LNCaP clone FGC (cell line): ENCODE measurements around the gene BCAT1.
"Not testable (repeated sequence)": the region's sequence is repeated elsewhere in the genome, so short reads cannot be mapped to it uniquely, and the experiment has no call there.

Experiments
- DNase-seq: peaks from one replicate; pipeline ENCODE4 v3.0.0-alpha.2; 2011; ENCODE audit warnings: low read depth
- H3K4me3 ChIP-seq: 2 replicates; pipeline ENCODE4 v1.5.1; 2011; ENCODE audit warnings: mild to moderate bottlenecking, low read depth, low read length, control low read depth
- CTCF ChIP-seq: IDR thresholded peaks from 2 replicates; pipeline ENCODE4 v1.5.1; 2012; ENCODE audit warnings: mild to moderate bottlenecking; ENCODE audit not compliant: control insufficient read depth, insufficient read depth; ENCODE audit errors: extremely low read depth

The BCAT1 gene

GRCh38 chr12:24938341-24938740, 10.6 kb downstream of the BCAT1 start:
- H3K4me3 ChIP-seq, result no peak overlapping the region
- TF ChIP-seq CTCF, result no peak
- DNase-seq, result no peak

- no peak overlapping the region for H3K4me3 ChIP-seq
- TF ChIP-seq CTCF, result no peak
- DNase-seq, result no peak
Observed at GRCh38 chr12:24937553-24938244, 11.2 kb downstream of the BCAT1 start.

GRCh38 chr12:24933694-24934407, 15.1 kb downstream of the BCAT1 start:
- DNase-seq, result no peak
- no peak for TF ChIP-seq CTCF
- no peak overlapping the region for H3K4me3 ChIP-seq

GRCh38 chr12:24931666-24932405, 17.1 kb downstream of the BCAT1 start:
- no peak for TF ChIP-seq CTCF
- no peak overlapping the region for H3K4me3 ChIP-seq
- no peak for DNase-seq

- H3K4me3 ChIP-seq, result no peak overlapping the region
- no peak for DNase-seq
- TF ChIP-seq CTCF, result no peak
Observed at GRCh38 chr12:24929953-24930352, 18.9 kb downstream of the BCAT1 start.

GRCh38 chr12:24928533-24929306, 20.2 kb downstream of the BCAT1 start:
- not testable (repeated sequence) for H3K4me3 ChIP-seq, DNase-seq

- DNase-seq, result no peak
- no peak for TF ChIP-seq CTCF
- H3K4me3 ChIP-seq, result no peak overlapping the region
Observed at GRCh38 chr12:24928131-24928530, 20.8 kb downstream of the BCAT1 start.

GRCh38 chr12:24926080-24926479, 22.8 kb downstream of the BCAT1 start:
- not testable (repeated sequence) for DNase-seq, H3K4me3 ChIP-seq
